Adrenal gland (tissue), 5 donors: ENCODE results near the gene TAF11L3.

ENCODE experiments used
- CTCF ChIP-seq, 6 experiments: fragments of 450-650 bp in 4 of 6; fragments of 200-600 bp in 2 of 6; sonication (generic) in 1 of 6; IDR thresholded peaks; 1 replicate in 5 of 6; 2 replicates in 1 of 6; pipeline versions ENCODE4 v1.5.1 to v1.8.0; 2016 to 2021; ENCODE audit warnings: antibody characterized with exemption in 6 of 6, mild to moderate bottlenecking in 2 of 6, moderate library complexity in 1 of 6
- POLR2A ChIP-seq, 2 donors: fragments of 450-650 bp; IDR thresholded peaks; one replicate each; pipeline ENCODE4 v1.6.1; 2017; ENCODE audit warnings: antibody characterized with exemption in 2 of 2, mild to moderate bottlenecking in 2 of 2, moderate library complexity in 1 of 2
- donor health status: DM: no; HTN: no; CAD: no.

GRCh38 chr5:17492770-17493169 is 25.4 kb upstream of the TAF11L3 start:
- TF ChIP-seq CTCF (IDR thresholded peaks at IDR 0.05) (no peak), POLR2A (IDR thresholded peaks at IDR 0.05) (no peak)
